HFF-Myc (cell line): ENCODE measurements around the gene HTD2.
"Not testable (repeated sequence)": the region's sequence is repeated elsewhere in the genome, so short reads cannot be mapped to it uniquely, and the experiment has no call there.

Source experiments
- DNase-seq: peaks from one replicate; pipeline ENCODE4 v3.0.0-alpha.2; 2011; ENCODE audit warnings: low read depth; ENCODE audit errors: extremely low read depth
- H3K4me3 ChIP-seq: replicated peaks from 2 replicates; pipeline ENCODE4 v1.5.1; 2011; ENCODE audit warnings: low read depth, mild to moderate bottlenecking, control low read depth, low read length
- CTCF ChIP-seq: IDR thresholded peaks from 2 replicates; pipeline ENCODE4 v1.5.1; 2012; ENCODE audit warnings: mild to moderate bottlenecking, low read depth, low read length, control low read depth; ENCODE audit errors: missing control alignments

Gene HTD2

GRCh38 chr3:58337190-58337589, 30.9 kb downstream of the HTD2 start:
- no peak for DNase-seq
- no peak for TF ChIP-seq CTCF
- no peak overlapping the region for H3K4me3 ChIP-seq

- H3K4me3 ChIP-seq, DNase-seq: not testable (repeated sequence)
Measured at GRCh38 chr3:58339146-58339545, 32.8 kb downstream of the HTD2 start.

GRCh38 chr3:58340594-58341244, 34.4 kb downstream of the HTD2 start:
- no peak for TF ChIP-seq CTCF
- H3K4me3 ChIP-seq: no peak overlapping the region
- DNase-seq: no peak

- DNase-seq: no peak
- TF ChIP-seq CTCF: no peak
- H3K4me3 ChIP-seq: no peak overlapping the region
Measured at GRCh38 chr3:58341376-58341775, 35.1 kb downstream of the HTD2 start.

GRCh38 chr3:58342676-58343075, 36.4 kb downstream of the HTD2 start:
- H3K4me3 ChIP-seq: no peak overlapping the region
- no peak for DNase-seq
- no peak for TF ChIP-seq CTCF

GRCh38 chr3:58345457-58345856, 39.1 kb downstream of the HTD2 start:
- DNase-seq: no peak
- no peak for TF ChIP-seq CTCF
- H3K4me3 ChIP-seq: no peak overlapping the region

GRCh38 chr3:58346368-58346767, 40.0 kb downstream of the HTD2 start:
- TF ChIP-seq CTCF: no peak
- DNase-seq: no peak
- H3K4me3 ChIP-seq: no peak overlapping the region
